ENCODE measurements around the gene COX4I2.
"Not testable (repeated sequence)": the region's sequence is repeated elsewhere in the genome, so short reads cannot be mapped to it uniquely, and the experiment has no call there.

Gene COX4I2

GRCh38 chr20:31661625-31662371 is 24.1 kb downstream of the COX4I2 start:
- peak; percentile 25 for DNase-seq

GRCh38 chr20:31662372-31662854 is 24.7 kb downstream of the COX4I2 start:
- no peak for DNase-seq

GRCh38 chr20:31663524-31663837 is 25.8 kb downstream of the COX4I2 start:
- DNase-seq: no peak

- DNase-seq: no peak
These were observed 26.4 kb downstream of the COX4I2 start for GRCh38 chr20:31663838-31664695.

GRCh38 chr20:31664696-31665354 is 27.1 kb downstream of the COX4I2 start:
- DNase-seq: no peak

- no peak for DNase-seq
These were observed 28.0 kb downstream of the COX4I2 start for GRCh38 chr20:31665753-31666152.

GRCh38 chr20:31666258-31667042 is 28.7 kb downstream of the COX4I2 start:
- DNase-seq: no peak

- DNase-seq: peak; percentile 54
These were observed 29.9 kb downstream of the COX4I2 start for GRCh38 chr20:31667315-31668285.

- DNase-seq: not testable (repeated sequence)
These were observed 31.2 kb downstream of the COX4I2 start for GRCh38 chr20:31668944-31669343.

GRCh38 chr20:31669876-31670275 is 32.2 kb downstream of the COX4I2 start:
- no peak for DNase-seq

- DNase-seq: no peak
These were observed 32.9 kb downstream of the COX4I2 start for GRCh38 chr20:31670371-31671228.

- no peak for DNase-seq
These were observed 33.6 kb downstream of the COX4I2 start for GRCh38 chr20:31671324-31671723.

- DNase-seq: no peak
These were observed 35.7 kb downstream of the COX4I2 start for GRCh38 chr20:31673435-31673834.

GRCh38 chr20:31673943-31674463 is 36.3 kb downstream of the COX4I2 start:
- peak; percentile 52 for DNase-seq

- DNase-seq: peak; percentile 83
These were observed 37.4 kb downstream of the COX4I2 start for GRCh38 chr20:31674895-31675827.

GRCh38 chr20:31675828-31676608 is 38.3 kb downstream of the COX4I2 start:
- peak; percentile 56 for DNase-seq

- no peak for DNase-seq
These were observed 38.9 kb downstream of the COX4I2 start for GRCh38 chr20:31676609-31676989.

- no peak for DNase-seq
These were observed 40.0 kb downstream of the COX4I2 start for GRCh38 chr20:31677553-31678260.

Measured in KG1 (cell line).